ENCODE data around the gene COG5.

DNA sequence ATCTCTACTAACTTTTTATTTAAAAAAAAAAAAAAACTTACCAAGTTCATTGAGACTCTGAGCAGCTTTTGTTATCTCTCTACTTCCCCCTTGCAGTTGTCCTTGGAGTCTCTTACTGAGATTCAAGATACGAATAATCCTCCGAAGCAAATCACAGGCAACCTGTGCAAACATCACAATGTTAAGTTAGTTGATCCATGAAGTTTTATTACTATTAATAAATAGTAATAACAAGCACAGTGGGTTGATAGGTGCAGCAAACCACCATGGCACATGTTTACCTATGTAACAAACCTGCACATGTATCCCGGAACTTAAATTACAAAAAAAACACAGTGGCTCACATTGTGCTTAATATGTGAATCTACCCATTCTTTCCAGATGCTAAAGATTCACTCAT is 36.5 kb downstream of the COG5 start:
- TF ChIP-seq, protein P1, sequence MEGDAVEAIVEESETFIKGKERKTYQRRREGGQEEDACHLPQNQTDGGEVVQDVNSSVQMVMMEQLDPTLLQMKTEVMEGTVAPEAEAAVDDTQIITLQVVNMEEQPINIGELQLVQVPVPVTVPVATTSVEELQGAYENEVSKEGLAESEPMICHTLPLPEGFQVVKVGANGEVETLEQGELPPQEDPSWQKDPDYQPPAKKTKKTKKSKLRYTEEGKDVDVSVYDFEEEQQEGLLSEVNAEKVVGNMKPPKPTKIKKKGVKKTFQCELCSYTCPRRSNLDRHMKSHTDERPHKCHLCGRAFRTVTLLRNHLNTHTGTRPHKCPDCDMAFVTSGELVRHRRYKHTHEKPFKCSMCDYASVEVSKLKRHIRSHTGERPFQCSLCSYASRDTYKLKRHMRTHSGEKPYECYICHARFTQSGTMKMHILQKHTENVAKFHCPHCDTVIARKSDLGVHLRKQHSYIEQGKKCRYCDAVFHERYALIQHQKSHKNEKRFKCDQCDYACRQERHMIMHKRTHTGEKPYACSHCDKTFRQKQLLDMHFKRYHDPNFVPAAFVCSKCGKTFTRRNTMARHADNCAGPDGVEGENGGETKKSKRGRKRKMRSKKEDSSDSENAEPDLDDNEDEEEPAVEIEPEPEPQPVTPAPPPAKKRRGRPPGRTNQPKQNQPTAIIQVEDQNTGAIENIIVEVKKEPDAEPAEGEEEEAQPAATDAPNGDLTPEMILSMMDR (IDR thresholded peaks at IDR 0.05; ENCODE audit: insufficient read depth, low read length), result no peak
- TF ChIP-seq REST (IDR thresholded peaks at IDR 0.05; ENCODE audit: insufficient replicate concordance, low read depth), result no peak
- no peak for TF ChIP-seq POLR2AphosphoS5 (IDR thresholded peaks at IDR 0.05; ENCODE audit: low read depth)
- TF ChIP-seq GABPA (IDR thresholded peaks at IDR 0.05; ENCODE audit: low read depth), result no peak
